Adrenal gland (tissue), 12 donors: ENCODE data around the gene TPBGL. TPM values are rescaled to one million over a fixed set of nuclear protein-coding genes. Genes with fewer than 3 reads are reported as not detected.
A peak's percentile ranks its signal among the peaks of the same experiment; 100 is the strongest.
"Not testable (repeated sequence)": the region's sequence is repeated elsewhere in the genome, so short reads cannot be mapped to it uniquely, and the experiment has no call there.

Source experiments
- DNase-seq, 7 donors: peaks; one replicate each; pipeline ENCODE4 v3.0.0-alpha.2; 2019 to 2020
- H3K27ac ChIP-seq, 5 donors: fragments of 200-600 bp; sonication (generic) in 4 of 5; 1 replicate in 3 of 5; 2 replicates in 2 of 5; pipeline versions ENCODE4 v1.5.1 to v1.8.0; 2016 to 2020; ENCODE audit warnings: mild to moderate bottlenecking in 1 of 5
- H3K27me3 ChIP-seq: fragments of 200-600 bp; 2 replicates; pipeline ENCODE4 v1.8.0; 2021
- H3K36me3 ChIP-seq, 2 donors: fragments of 200-600 bp; replicated peaks in 1 of 2; 1 replicate in 1 of 2; 2 replicates in 1 of 2; pipeline versions ENCODE4 v1.5.1 to v1.8.0; 2018 to 2022
- H3K4me1 ChIP-seq, 2 donors: fragments of 200-600 bp; replicated peaks in 1 of 2; 1 replicate in 1 of 2; 2 replicates in 1 of 2; pipeline versions ENCODE4 v1.5.1 to v1.8.0; 2018 to 2021
- H3K4me3 ChIP-seq, 4 donors: fragments of 200-600 bp; sonication (generic) in 3 of 4; one replicate each; pipeline ENCODE4 v1.5.1; 2016 to 2018
- H3K9me3 ChIP-seq, 3 donors: fragments of 200-600 bp; sonication (generic) in 1 of 3; replicated peaks in 1 of 3; 1 replicate in 2 of 3; 2 replicates in 1 of 3; pipeline versions ENCODE4 v1.5.1 to v1.8.0; 2016 to 2021
- POLR2A ChIP-seq, 2 donors: fragments of 450-650 bp; IDR thresholded peaks; one replicate each; pipeline ENCODE4 v1.6.1; 2017; ENCODE audit warnings: antibody characterized with exemption in 2 of 2, mild to moderate bottlenecking in 2 of 2, moderate library complexity in 1 of 2
- WGBS, 4 donors: extraction: QIAGEN DNeasy Blood & Tissue Kit in 2 of 4; methylation state at CpG; one replicate each; pipeline versions ENCODE4 v1.1.5 to v1.1.7; 2013 to 2017; 5-methylcytosine and 5-hydroxymethylcytosine counted together
- intact Hi-C, 2 donors: fragments of 100-400 bp; cut with DNase I; formaldehyde crosslinking; loops; one replicate each; pipeline versions ENCODE4 v1.14.1 to v1.15.0; 2022 to 2023
- polyA plus RNA-seq, 3 donors: library from polyadenylated mRNA; stranded (reverse); fragments of 200-250 nt in 2 of 3; fragments of 350-450 nt in 1 of 3; fragmentation: Illumina TruSeq in 1 of 3; extraction: RNeasy Lipid Tissue Mini Kit (QIAGEN cat#74804) in 1 of 3; gene quantifications; one replicate each; pipeline ENCODE4 v1.2.3, GENCODE V29; 2013 to 2014
- total RNA-seq, 9 donors: library from RNA; depleted of rRNA in 4 of 9; stranded (reverse); fragments of >200 nt in 4 of 9; fragments of 120-200 nt in 1 of 9; fragmentation: NEBNext Ultra II Directional in 1 of 9; extraction: Animal tissue kit (Norgen Biotek cat#: 25700) in 1 of 9; gene quantifications; one replicate each; pipeline versions ENCODE4 v1.1.0 to v1.2.4, GENCODE V29; 2013 to 2023
- TF ChIP-seq, protein P1 (sequence below), 6 experiments: fragments of 450-650 bp in 4 of 6; fragments of 200-600 bp in 2 of 6; sonication (generic) in 1 of 6; IDR thresholded peaks; 1 replicate in 5 of 6; 2 replicates in 1 of 6; pipeline versions ENCODE4 v1.5.1 to v1.8.0; 2016 to 2021; ENCODE audit warnings: antibody characterized with exemption in 6 of 6, mild to moderate bottlenecking in 2 of 6, moderate library complexity in 1 of 6
- donor health status: healthy with polysubstance abuse.
- donor health status: Bipolar disorder and iron deficiency.
- donor health status: DM: yes; HTN: yes; CAD: no.
- donor health status: DM: no; HTN: no; CAD: no.
- donor health status: DM: no; HTN: no; CAD: no.
- donor health status: DM: yes; HTN: yes; CAD: no.

Gene TPBGL
- total and polyA plus RNA-seq, 12 donors = 0.11 to 4.3 (median 1.4) TPM

- peak in 1 of 7 donors; percentile 8 for DNase-seq
Measured at GRCh38 chr11:75272821-75273301, 32.3 kb downstream of the TPBGL start.

DNA sequence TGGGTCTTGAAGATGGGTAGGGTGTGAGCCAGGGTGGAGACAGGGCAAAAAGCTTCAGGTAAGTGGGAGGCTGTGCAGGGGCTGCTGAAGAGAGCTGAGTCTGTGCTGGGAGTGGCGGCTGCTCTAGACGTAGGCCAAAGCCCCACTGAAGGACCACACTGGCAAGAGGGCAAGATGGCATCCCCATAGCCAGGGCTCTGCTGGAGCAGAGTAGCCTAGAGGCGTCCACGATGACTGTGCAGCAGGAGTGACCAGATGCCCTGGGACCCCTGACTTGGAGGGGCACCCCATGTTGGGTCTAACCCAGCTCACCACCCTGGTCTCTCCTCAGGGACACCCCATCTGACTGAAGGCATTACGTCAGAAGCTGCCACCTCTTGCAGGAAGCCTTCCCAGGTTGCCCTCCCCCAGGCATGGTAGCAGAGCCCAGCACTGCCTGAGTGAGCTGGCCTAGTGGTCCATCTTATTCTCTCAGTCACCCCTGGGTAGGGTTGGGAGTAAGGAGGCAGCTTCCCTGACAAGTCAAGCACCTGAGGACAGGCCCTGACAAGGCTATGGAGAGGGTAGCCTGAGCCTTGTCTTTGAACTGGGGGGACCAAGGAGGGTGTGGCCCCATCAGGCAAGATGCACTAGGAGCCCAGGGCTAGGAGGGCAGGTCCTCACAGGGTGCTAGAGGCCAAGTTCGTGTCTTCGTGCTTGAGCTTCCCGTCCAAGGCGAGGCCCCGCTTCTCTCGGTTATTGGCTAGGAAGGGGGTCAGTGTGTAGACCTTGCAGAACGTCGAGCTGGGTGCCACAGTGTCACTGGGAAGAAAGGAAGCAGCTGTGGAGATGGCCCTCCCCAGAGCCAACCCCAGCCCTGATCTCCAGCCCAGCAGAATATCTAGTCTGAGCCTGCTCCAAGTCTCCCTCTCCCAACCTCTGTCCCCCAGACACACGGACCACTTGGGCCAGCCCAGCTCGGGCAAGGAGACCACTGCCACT lies 33.1 kb downstream of the TPBGL start:
- peaks cover 0 to 27% of the 10 kb centered on the region in 2 donors for H3K36me3 ChIP-seq
- no peaks in the 10 kb centered on the region for H3K27me3 ChIP-seq
- DNase-seq = peak in 3 of 7 donors; percentile 9 to 27 (median 11)
- no peak overlapping the region for H3K27ac ChIP-seq
- WGBS, 4 donors = 77 to 91% (median 86%) methylated on average over 8 to 15 of the region's 15 CpGs
- intact Hi-C loops = no loop called here
- H3K9me3 ChIP-seq = no peaks in the 10 kb centered on the region
- no peak overlapping the region for H3K4me3 ChIP-seq
- TF ChIP-seq, protein P1, sequence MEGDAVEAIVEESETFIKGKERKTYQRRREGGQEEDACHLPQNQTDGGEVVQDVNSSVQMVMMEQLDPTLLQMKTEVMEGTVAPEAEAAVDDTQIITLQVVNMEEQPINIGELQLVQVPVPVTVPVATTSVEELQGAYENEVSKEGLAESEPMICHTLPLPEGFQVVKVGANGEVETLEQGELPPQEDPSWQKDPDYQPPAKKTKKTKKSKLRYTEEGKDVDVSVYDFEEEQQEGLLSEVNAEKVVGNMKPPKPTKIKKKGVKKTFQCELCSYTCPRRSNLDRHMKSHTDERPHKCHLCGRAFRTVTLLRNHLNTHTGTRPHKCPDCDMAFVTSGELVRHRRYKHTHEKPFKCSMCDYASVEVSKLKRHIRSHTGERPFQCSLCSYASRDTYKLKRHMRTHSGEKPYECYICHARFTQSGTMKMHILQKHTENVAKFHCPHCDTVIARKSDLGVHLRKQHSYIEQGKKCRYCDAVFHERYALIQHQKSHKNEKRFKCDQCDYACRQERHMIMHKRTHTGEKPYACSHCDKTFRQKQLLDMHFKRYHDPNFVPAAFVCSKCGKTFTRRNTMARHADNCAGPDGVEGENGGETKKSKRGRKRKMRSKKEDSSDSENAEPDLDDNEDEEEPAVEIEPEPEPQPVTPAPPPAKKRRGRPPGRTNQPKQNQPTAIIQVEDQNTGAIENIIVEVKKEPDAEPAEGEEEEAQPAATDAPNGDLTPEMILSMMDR (IDR thresholded peaks at IDR 0.05) = no peak
- no peak for TF ChIP-seq POLR2A (IDR thresholded peaks at IDR 0.05)
- H3K4me1 ChIP-seq = no peaks in the 10 kb centered on the region

More at GRCh38 chr11:75272821-75273301, 32.3 kb downstream of the TPBGL start:
- WGBS, 4 donors = 85 to 89% (median 87%) methylated on average over 7 to 12 of the region's 12 CpGs
- Histone ChIP-seq H3K4me3 (no peak overlapping the region), H3K27me3 (no peaks in the 10 kb centered on the region), H3K9me3 (no peaks in the 10 kb centered on the region), H3K4me1 (no peaks in the 10 kb centered on the region), H3K27ac (no peak overlapping the region), H3K36me3 (peaks cover 0 to 20% of the 10 kb centered on the region in 2 donors)
- TF ChIP-seq, protein P1 (IDR thresholded peaks at IDR 0.05) = no peak
- TF ChIP-seq POLR2A (IDR thresholded peaks at IDR 0.05) = no peak
- intact Hi-C loops = no loop called here

DNA sequence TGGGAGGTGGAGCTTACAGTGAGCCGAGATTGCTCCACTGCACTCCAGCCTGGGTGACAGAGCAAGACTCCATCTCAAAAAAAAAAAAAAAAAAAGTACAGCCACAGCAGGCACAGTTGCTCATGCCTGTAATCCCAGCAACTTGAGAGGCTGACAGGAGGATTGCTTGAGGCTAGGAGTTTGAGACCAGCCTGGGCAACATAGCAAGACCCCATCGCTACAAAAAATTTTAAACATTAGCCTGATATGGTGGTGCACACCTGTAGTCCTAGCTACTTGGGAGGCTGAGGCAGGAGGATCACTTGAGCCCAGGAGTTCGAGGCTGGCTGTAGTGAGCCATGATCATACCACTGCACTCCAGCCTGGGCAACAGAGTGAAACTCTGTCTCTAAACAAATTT lies 34.1 kb downstream of the TPBGL start:
- H3K4me3 ChIP-seq, H3K4me1 ChIP-seq, H3K9me3 ChIP-seq, H3K27ac ChIP-seq, H3K27me3 ChIP-seq, intact Hi-C loops: not testable (repeated sequence)
- peaks cover 0 to 31% of the 10 kb centered on the region in 2 donors for H3K36me3 ChIP-seq
- 82 to 94% (median 87%) methylated on average over 3 of the region's 3 CpGs for WGBS, 4 donors
- peak in 2 of 7 donors; percentile 0 to 11 for DNase-seq

DNA sequence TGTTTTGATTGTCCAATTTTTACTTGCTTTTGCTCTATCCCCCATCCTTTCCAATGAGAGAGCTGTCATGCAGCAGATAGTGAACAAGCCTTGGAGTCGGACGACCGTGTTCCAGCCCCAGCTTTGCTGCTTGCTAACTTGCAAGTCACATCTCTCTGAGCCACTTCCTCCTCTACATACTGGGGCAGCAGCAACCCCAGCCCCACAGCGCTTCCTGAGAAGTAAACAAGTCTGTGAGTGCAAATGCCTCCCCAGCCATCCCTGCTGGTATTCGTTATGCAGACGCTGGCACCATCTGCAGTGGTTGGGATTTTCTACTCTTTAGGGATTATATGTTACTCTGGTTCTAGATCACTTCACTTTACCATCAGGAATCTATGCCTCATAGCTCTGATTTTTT lies 35.0 kb downstream of the TPBGL start:
- intact Hi-C loops = no loop called here
- TF ChIP-seq, protein P1 (IDR thresholded peaks at IDR 0.05) = no peak
- TF ChIP-seq POLR2A (IDR thresholded peaks at IDR 0.05) = no peak
- H3K4me1 ChIP-seq = no peaks in the 10 kb centered on the region
- no peaks in the 10 kb centered on the region for H3K9me3 ChIP-seq
- H3K4me3 ChIP-seq = no peak overlapping the region
- 64 to 83% (median 73%) methylated on average over 6 of the region's 6 CpGs for WGBS, 4 donors
- H3K27me3 ChIP-seq = no peaks in the 10 kb centered on the region
- H3K27ac ChIP-seq = peak overlapping the region in 1 of 5 donors; percentile 45
- DNase-seq = peak in 4 of 7 donors; percentile 28 to 59 (median 31)
- peaks cover 0 to 31% of the 10 kb centered on the region in 2 donors for H3K36me3 ChIP-seq
